ENCODE data around the gene ENOX1.

ENOX1 gene

DNA sequence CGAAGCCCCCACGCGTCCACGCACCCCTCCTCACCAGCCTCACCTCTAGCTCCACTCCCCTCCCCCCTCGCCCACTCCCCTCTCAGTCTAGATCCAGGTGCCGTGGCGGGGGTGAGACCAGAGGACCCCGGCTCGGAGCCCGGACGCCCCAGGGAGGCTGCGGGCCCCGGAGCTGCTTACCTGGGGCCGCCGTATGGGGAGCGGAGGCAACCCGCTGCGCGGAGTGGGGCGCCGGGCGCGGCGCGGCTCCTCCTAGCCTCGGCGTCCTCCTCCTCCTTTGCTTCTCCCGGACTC is 353 bp downstream of the ENOX1 start:
- DNase-seq (ENCODE audit: low read depth) = no peak
- no peak for TF ChIP-seq CTCF (IDR thresholded peaks at IDR 0.05; ENCODE audit: low read depth, low read length, missing control alignments)
- H3K4me3 ChIP-seq (ENCODE audit: low read depth, low read length) = peak overlapping the region; percentile 52

DNA sequence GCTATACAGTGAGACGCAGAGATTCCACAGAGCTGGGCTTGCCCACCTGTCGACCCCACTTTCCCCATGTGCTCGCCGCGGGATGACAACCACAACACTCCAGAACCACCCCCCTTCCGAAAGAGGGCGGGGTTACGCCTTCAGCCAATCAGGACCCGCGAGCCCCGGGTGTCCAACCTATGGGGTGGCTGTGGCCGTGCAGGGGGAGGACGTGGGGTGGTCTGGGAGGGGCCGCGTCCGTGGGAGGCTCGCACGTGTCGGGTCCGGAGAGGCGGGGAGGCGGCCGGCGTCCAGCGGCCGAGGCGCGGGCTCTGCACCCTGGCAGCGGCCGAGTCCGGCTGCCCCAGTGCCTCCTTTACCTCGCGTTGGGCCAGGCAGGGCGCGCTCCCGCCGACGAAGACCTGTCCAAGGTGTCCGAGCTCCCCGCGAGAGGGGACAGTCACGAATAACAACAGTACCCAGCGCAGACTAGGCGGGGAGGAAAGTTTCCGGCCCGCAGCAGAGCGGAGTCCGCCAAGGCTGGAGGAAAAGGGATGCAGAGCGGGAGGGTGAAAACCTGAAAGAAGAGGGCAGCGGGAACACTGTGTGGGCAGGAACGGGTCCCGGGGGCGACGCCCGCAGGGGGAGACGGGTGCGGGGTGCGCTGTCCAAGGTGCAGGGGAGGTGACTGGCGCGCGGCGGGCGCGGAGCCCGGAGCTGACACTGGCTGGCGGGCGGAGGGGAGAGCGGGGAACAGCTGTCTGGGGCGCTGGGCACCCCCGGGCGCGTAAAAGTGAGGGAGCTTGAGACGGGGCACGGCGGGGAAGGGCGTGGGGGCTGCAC is 911 bp downstream of the ENOX1 start:
- TF ChIP-seq CTCF (IDR thresholded peaks at IDR 0.05; ENCODE audit: low read depth, low read length, missing control alignments) = no peak
- DNase-seq (ENCODE audit: low read depth) = no peak
- peak overlapping the region; percentile 52 for H3K4me3 ChIP-seq (ENCODE audit: low read depth, low read length)

GRCh38 chr13:43785261-43785649 is 1.5 kb downstream of the ENOX1 start:
- DNase-seq (ENCODE audit: low read depth) = no peak
- no peak overlapping the region for H3K4me3 ChIP-seq (ENCODE audit: low read depth, low read length)
- no peak for TF ChIP-seq CTCF (IDR thresholded peaks at IDR 0.05; ENCODE audit: low read depth, low read length, missing control alignments)

DNA sequence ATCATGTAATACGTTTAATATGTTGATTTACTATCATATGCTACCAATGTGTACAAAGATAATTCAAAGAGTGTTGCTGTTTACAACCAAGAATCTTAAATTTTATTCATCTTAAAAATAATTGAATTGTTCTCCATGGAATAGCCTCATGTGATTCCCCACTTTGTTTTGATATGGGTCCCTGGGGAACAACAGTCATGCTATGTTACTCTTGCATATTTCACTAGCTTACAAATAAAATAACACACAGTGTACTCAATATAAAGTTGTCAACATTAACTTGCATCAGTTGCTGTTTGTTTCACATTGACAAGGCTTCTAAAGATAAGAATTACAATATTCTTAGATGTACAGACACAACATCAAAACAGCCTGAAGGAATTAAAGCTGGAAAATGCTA is 2.3 kb downstream of the ENOX1 start:
- no peak overlapping the region for H3K4me3 ChIP-seq (ENCODE audit: low read depth, low read length)
- TF ChIP-seq CTCF (IDR thresholded peaks at IDR 0.05; ENCODE audit: low read depth, low read length, missing control alignments) = no peak
- DNase-seq (ENCODE audit: low read depth) = no peak

DNA sequence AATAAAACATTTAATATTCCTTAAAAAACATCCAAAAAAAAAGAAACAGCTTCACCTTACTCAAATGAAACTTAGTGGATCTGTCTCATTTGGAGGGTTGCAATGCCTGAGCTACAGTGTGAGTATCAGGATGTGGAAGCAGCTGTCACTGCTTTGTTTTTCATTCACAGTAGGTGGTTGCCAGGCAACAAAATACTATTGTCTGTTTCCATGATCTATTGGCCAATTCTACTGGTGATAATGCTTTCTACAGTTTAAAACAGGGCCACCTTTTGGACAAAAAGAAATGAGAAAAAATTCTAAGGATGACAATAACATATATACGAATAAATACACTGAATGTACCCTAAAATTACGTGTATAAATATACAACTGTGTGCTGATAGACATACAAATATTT is 3.0 kb downstream of the ENOX1 start:
- H3K4me3 ChIP-seq (ENCODE audit: low read depth, low read length) = no peak overlapping the region
- DNase-seq (ENCODE audit: low read depth) = no peak
- TF ChIP-seq CTCF (IDR thresholded peaks at IDR 0.05; ENCODE audit: low read depth, low read length, missing control alignments) = no peak

GRCh38 chr13:43782686-43783085 is 4.1 kb downstream of the ENOX1 start:
- no peak for TF ChIP-seq CTCF (IDR thresholded peaks at IDR 0.05; ENCODE audit: low read depth, low read length, missing control alignments)
- DNase-seq (ENCODE audit: low read depth) = no peak

DNA sequence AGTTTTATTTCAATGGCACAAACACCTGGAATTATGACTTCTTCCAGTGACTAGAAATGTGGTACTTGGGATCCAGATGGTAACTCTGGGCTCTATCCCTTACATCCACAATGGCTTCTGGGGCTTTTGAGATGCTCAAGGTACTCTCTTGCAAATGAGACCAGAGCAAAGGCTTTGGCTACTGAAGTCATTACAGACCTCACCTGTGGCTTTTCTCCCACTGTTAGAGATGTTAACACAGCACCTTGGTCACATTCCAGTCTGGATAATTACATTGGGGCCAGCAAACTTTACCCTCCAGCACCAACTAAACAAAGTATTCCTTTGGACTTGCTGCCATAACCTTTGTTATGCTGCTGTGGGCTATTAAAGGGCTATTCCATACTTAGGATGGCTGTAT is 6.1 kb downstream of the ENOX1 start:
- no peak for TF ChIP-seq CTCF (IDR thresholded peaks at IDR 0.05; ENCODE audit: low read depth, low read length, missing control alignments)
- DNase-seq (ENCODE audit: low read depth) = no peak
- no peak overlapping the region for H3K4me3 ChIP-seq (ENCODE audit: low read depth, low read length)

More at GRCh38 chr13:43782686-43783085, 4.1 kb downstream of the ENOX1 start:
- H3K4me3 ChIP-seq (ENCODE audit: low read depth, low read length) = no peak overlapping the region

Measured in GM12864 (cell line).